HepG2 (cell line): ENCODE data around the gene TRIM28. TPM values are rescaled to one million over a fixed set of nuclear protein-coding genes. Genes with fewer than 3 reads are reported as not detected.
A peak's percentile ranks its signal among the peaks of the same experiment; 100 is the strongest.

Experiments used
- AGO2 ChIP-seq: fragments of 200-400 bp; formaldehyde crosslinking; optimal IDR thresholded peaks from 2 replicates; pipeline ENCODE3; 2017; ENCODE audit warnings: mild to moderate bottlenecking, low read depth, low read length, moderate library complexity
- ELF3 ChIP-seq: IDR thresholded peaks from 2 replicates; pipeline ENCODE4 v1.6.1; 2016; ENCODE audit warnings: missing genetic modification reagents, missing compliant biosample characterization
- FOXA3 ChIP-seq: IDR thresholded peaks from 2 replicates; pipeline ENCODE4 v1.6.1; 2016; ENCODE audit warnings: missing genetic modification reagents, missing compliant biosample characterization
- GATAD2A ChIP-seq: IDR thresholded peaks from 2 replicates; pipeline ENCODE4 v1.6.1; 2016
- KAT2B ChIP-seq: fragments of 150-350 bp; IDR thresholded peaks from 2 replicates; pipeline ENCODE4 v1.6.1; 2014; ENCODE audit warnings: low read depth, low read length, borderline replicate concordance
- REXO4 ChIP-seq: sonication (generic); formaldehyde crosslinking; IDR thresholded peaks from 2 replicates; pipeline ENCODE4 v1.8.0; 2022; ENCODE audit warnings: missing genetic modification reagents, mild to moderate bottlenecking, borderline replicate concordance
- SRSF9 ChIP-seq: fragments of 200-400 bp; formaldehyde crosslinking; IDR thresholded peaks from 2 replicates; pipeline ENCODE4 v1.6.1; 2018; ENCODE audit warnings: borderline replicate concordance, mild to moderate bottlenecking, low read depth, low read length; ENCODE audit not compliant: insufficient read depth, poor library complexity, severe bottlenecking
- THAP11 ChIP-seq: IDR thresholded peaks from 2 replicates; pipeline ENCODE4 v1.6.1; 2016; ENCODE audit warnings: missing biosample characterization, missing genetic modification reagents
- U2AF2 ChIP-seq: fragments of 200-400 bp; formaldehyde crosslinking; IDR thresholded peaks from 2 replicates; pipeline ENCODE4 v1.6.1; 2017; ENCODE audit warnings: low read depth, mild to moderate bottlenecking, low read length
- ZNF205 ChIP-seq: IDR thresholded peaks from 2 replicates; pipeline ENCODE4 v1.6.1; 2018; ENCODE audit warnings: missing biosample characterization, missing genetic modification reagents
- ZNF274 ChIP-seq: sonication (generic); formaldehyde crosslinking; IDR thresholded peaks from 2 replicates; pipeline ENCODE4 v1.5.1; 2020; ENCODE audit warnings: mild to moderate bottlenecking, missing genetic modification reagents
- polyA plus RNA-seq, 8 experiments: library from polyadenylated mRNA; depleted of rRNA in 3 of 8; stranded (reverse) in 7 of 8; unstranded in 1 of 8; fragments of >200 nt; fragmentation: Illumina TruSeq in 4 of 8; extraction: Trizol in 4 of 8; gene quantifications; 2 replicates each; pipeline versions ENCODE4 v1.2.1 to v1.2.3, GENCODE V29; 2011 to 2016; ENCODE audit warnings: low read depth in 4 of 8, missing spikeins in 1 of 8, mixed read lengths in 1 of 8; ENCODE audit not compliant: insufficient read depth in 1 of 8
- total RNA-seq, 5 experiments: library from RNA; depleted of rRNA; stranded (reverse); fragments of >200 nt; fragmentation: Illumina TruSeq; extraction: Trizol; gene quantifications; 2 replicates each; pipeline ENCODE4 v1.2.3, GENCODE V29; 2016; ENCODE audit warnings: low read depth in 1 of 5
- TF ChIP-seq, protein P1 (sequence below): IDR thresholded peaks from 2 replicates; pipeline ENCODE4 v1.6.1; 2016; ENCODE audit warnings: low read depth, missing genetic modification reagents, missing compliant biosample characterization
- TF ChIP-seq, protein P2 (sequence below): sonication (generic); formaldehyde crosslinking; IDR thresholded peaks from 2 replicates; pipeline ENCODE4 v1.5.1; 2020; ENCODE audit warnings: mild to moderate bottlenecking, missing genetic modification reagents, moderate library complexity
- TF ChIP-seq, protein P3 (sequence below): sonication (generic); formaldehyde crosslinking; IDR thresholded peaks from 2 replicates; pipeline ENCODE4 v1.5.0; 2020; ENCODE audit warnings: mild to moderate bottlenecking, missing genetic modification reagents, borderline replicate concordance
- TF ChIP-seq, protein P4 (sequence below): sonication (generic); formaldehyde crosslinking; IDR thresholded peaks from 2 replicates; pipeline ENCODE4 v1.4.0; 2020; ENCODE audit warnings: missing genetic modification reagents, borderline replicate concordance

Gene TRIM28
- total and polyA plus RNA-seq, 2 of the 13 experiments (the other 11 are each of a cell fraction or from before 2014, with no cell fraction given), result 361 to 439 TPM

DNA sequence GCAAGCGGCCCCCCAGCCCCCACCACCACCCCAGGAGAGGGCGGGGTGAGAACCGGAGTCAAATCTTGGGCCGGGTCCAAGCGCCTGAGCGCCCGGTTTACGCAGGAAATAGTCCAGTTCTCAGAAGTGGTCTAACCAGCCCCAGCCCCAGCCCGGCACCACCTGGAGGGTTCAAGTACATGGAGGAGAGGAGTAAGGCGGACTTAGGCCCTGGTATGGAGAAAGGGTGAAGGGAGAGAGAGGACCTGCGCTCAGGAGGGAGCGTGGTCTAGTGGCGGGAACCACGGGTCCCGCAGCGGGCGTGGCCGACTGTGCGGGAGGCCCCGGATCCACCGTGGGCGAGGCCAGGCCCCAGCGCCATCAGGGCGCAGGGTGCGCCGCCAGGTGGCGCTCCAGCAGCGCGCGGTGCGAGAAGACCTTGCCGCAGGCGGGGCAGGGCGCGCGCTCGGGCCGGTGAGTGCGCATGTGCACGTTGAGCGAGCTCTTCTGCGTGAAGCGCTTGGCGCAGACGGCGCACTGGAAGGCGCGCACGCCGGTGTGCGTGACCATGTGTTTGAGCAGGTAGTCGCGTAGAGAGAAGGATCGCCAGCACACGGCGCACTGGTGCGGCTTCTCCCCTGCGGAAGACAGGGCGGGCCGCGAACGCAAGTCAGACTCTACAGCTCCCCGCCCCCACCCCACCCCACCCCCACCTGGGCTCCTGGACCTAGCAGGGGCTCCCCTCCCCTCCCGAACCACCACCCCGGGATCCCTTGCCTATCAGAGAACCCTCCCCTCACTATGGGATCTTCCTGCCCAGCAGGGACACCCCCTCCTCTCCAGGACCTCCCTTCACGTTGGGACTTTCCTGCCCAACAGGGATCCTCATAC is 29.9 kb upstream of the TRIM28 start (continued):
- TF ChIP-seq, protein P1, sequence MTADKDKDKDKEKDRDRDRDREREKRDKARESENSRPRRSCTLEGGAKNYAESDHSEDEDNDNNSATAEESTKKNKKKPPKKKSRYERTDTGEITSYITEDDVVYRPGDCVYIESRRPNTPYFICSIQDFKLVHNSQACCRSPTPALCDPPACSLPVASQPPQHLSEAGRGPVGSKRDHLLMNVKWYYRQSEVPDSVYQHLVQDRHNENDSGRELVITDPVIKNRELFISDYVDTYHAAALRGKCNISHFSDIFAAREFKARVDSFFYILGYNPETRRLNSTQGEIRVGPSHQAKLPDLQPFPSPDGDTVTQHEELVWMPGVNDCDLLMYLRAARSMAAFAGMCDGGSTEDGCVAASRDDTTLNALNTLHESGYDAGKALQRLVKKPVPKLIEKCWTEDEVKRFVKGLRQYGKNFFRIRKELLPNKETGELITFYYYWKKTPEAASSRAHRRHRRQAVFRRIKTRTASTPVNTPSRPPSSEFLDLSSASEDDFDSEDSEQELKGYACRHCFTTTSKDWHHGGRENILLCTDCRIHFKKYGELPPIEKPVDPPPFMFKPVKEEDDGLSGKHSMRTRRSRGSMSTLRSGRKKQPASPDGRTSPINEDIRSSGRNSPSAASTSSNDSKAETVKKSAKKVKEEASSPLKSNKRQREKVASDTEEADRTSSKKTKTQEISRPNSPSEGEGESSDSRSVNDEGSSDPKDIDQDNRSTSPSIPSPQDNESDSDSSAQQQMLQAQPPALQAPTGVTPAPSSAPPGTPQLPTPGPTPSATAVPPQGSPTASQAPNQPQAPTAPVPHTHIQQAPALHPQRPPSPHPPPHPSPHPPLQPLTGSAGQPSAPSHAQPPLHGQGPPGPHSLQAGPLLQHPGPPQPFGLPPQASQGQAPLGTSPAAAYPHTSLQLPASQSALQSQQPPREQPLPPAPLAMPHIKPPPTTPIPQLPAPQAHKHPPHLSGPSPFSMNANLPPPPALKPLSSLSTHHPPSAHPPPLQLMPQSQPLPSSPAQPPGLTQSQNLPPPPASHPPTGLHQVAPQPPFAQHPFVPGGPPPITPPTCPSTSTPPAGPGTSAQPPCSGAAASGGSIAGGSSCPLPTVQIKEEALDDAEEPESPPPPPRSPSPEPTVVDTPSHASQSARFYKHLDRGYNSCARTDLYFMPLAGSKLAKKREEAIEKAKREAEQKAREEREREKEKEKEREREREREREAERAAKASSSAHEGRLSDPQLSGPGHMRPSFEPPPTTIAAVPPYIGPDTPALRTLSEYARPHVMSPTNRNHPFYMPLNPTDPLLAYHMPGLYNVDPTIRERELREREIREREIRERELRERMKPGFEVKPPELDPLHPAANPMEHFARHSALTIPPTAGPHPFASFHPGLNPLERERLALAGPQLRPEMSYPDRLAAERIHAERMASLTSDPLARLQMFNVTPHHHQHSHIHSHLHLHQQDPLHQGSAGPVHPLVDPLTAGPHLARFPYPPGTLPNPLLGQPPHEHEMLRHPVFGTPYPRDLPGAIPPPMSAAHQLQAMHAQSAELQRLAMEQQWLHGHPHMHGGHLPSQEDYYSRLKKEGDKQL, result 0 out of 2 replicates have a peak, but pooled peaks have one; percentile 35
- peak; percentile 95 for TF ChIP-seq AGO2
- TF ChIP-seq ZNF205 (CRISPR knock-in tag), result no peak; the same call in 1 of the 2 replicates
- TF ChIP-seq ELF3 (CRISPR knock-in tag), result peak; percentile 62; the same call in 1 of the 2 replicates
- no peak for TF ChIP-seq REXO4 (CRISPR knock-in tag)
- TF ChIP-seq, protein P2, sequence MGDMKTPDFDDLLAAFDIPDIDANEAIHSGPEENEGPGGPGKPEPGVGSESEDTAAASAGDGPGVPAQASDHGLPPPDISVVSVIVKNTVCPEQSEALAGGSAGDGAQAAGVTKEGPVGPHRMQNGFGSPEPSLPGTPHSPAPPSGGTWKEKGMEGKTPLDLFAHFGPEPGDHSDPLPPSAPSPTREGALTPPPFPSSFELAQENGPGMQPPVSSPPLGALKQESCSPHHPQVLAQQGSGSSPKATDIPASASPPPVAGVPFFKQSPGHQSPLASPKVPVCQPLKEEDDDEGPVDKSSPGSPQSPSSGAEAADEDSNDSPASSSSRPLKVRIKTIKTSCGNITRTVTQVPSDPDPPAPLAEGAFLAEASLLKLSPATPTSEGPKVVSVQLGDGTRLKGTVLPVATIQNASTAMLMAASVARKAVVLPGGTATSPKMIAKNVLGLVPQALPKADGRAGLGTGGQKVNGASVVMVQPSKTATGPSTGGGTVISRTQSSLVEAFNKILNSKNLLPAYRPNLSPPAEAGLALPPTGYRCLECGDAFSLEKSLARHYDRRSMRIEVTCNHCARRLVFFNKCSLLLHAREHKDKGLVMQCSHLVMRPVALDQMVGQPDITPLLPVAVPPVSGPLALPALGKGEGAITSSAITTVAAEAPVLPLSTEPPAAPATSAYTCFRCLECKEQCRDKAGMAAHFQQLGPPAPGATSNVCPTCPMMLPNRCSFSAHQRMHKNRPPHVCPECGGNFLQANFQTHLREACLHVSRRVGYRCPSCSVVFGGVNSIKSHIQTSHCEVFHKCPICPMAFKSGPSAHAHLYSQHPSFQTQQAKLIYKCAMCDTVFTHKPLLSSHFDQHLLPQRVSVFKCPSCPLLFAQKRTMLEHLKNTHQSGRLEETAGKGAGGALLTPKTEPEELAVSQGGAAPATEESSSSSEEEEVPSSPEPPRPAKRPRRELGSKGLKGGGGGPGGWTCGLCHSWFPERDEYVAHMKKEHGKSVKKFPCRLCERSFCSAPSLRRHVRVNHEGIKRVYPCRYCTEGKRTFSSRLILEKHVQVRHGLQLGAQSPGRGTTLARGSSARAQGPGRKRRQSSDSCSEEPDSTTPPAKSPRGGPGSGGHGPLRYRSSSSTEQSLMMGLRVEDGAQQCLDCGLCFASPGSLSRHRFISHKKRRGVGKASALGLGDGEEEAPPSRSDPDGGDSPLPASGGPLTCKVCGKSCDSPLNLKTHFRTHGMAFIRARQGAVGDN (CRISPR knock-in tag), result peak; percentile 95
- TF ChIP-seq, protein P3, sequence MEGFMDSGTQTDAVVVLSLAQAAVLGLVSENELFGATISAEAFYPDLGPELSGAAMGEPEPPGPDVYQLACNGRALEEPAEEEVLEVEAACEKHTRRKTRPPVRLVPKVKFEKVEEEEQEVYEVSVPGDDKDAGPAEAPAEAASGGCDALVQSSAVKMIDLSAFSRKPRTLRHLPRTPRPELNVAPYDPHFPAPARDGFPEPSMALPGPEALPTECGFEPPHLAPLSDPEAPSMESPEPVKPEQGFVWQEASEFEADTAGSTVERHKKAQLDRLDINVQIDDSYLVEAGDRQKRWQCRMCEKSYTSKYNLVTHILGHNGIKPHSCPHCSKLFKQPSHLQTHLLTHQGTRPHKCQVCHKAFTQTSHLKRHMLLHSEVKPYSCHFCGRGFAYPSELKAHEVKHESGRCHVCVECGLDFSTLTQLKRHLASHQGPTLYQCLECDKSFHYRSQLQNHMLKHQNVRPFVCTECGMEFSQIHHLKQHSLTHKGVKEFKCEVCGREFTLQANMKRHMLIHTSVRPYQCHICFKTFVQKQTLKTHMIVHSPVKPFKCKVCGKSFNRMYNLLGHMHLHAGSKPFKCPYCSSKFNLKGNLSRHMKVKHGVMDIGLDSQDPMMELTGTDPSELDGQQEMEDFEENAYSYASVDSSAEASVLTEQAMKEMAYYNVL (CRISPR knock-in tag), result peak; percentile 64
- TF ChIP-seq FOXA3 (CRISPR knock-in tag), result 0 out of 2 replicates have a peak, but pooled peaks have one; percentile 53
- TF ChIP-seq ZNF274, result 0 out of 2 replicates have a peak, but pooled peaks have one; percentile 16
- TF ChIP-seq KAT2B, result no peak
- TF ChIP-seq, protein P4, sequence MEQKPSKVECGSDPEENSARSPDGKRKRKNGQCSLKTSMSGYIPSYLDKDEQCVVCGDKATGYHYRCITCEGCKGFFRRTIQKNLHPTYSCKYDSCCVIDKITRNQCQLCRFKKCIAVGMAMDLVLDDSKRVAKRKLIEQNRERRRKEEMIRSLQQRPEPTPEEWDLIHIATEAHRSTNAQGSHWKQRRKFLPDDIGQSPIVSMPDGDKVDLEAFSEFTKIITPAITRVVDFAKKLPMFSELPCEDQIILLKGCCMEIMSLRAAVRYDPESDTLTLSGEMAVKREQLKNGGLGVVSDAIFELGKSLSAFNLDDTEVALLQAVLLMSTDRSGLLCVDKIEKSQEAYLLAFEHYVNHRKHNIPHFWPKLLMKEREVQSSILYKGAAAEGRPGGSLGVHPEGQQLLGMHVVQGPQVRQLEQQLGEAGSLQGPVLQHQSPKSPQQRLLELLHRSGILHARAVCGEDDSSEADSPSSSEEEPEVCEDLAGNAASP (CRISPR knock-in tag), result 0 out of 2 replicates have a peak, but pooled peaks have one; percentile 60
- TF ChIP-seq U2AF2, result no peak
- TF ChIP-seq GATAD2A (CRISPR knock-in tag), result no peak
- TF ChIP-seq SRSF9, result no peak
- peak; percentile 90 for TF ChIP-seq THAP11 (CRISPR knock-in tag)
